ENCODE results near the gene TMEM179.

TMEM179 gene

DNA sequence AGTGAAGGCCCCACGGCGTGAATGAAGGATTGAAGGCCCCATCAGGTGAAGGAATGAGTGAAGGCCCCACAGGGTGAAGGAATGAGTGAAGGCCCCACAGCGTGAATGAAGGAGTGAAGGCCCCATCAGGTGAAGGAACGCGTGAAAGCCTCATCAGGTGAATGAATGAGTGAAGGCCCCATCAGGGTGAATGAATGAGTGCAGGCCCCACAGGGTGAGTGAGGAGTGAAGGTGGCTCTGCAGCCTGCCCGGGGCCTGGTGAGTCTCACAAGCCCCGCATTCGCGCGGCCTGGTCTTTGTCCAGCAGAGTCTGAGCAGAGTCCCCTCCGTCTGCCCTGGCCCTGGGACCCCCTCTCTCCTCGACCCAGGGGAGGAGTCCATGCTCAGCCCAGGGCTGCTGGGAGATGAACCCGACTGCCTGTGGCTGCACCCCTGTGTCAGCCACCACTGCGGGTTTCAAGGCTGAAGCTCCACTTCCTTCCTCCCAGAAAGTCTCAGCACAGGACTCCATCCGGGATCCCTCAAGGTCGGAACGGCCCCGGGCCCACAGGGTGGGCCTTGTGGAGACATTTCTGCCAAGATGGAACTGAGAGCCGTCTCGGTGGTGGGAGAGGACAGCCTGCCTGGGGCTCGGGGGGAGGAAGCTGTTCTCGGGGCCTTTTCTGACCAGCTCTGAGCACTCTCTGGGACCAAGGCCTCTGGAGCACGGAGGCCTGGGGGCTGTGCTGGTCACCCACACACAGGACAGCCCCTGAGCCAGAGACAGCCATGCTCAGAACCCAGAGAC lies 37.4 kb upstream of the TMEM179 start:
- TF ChIP-seq FOXM1 (IDR thresholded peaks at IDR 0.05; ENCODE audit: borderline replicate concordance, low read depth) = no peak
- TF ChIP-seq CEBPB (IDR thresholded peaks at IDR 0.05) = no peak
- no peak for TF ChIP-seq TEAD4 (IDR thresholded peaks at IDR 0.05)
- TF ChIP-seq, protein P1, sequence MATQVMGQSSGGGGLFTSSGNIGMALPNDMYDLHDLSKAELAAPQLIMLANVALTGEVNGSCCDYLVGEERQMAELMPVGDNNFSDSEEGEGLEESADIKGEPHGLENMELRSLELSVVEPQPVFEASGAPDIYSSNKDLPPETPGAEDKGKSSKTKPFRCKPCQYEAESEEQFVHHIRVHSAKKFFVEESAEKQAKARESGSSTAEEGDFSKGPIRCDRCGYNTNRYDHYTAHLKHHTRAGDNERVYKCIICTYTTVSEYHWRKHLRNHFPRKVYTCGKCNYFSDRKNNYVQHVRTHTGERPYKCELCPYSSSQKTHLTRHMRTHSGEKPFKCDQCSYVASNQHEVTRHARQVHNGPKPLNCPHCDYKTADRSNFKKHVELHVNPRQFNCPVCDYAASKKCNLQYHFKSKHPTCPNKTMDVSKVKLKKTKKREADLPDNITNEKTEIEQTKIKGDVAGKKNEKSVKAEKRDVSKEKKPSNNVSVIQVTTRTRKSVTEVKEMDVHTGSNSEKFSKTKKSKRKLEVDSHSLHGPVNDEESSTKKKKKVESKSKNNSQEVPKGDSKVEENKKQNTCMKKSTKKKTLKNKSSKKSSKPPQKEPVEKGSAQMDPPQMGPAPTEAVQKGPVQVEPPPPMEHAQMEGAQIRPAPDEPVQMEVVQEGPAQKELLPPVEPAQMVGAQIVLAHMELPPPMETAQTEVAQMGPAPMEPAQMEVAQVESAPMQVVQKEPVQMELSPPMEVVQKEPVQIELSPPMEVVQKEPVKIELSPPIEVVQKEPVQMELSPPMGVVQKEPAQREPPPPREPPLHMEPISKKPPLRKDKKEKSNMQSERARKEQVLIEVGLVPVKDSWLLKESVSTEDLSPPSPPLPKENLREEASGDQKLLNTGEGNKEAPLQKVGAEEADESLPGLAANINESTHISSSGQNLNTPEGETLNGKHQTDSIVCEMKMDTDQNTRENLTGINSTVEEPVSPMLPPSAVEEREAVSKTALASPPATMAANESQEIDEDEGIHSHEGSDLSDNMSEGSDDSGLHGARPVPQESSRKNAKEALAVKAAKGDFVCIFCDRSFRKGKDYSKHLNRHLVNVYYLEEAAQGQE (IDR thresholded peaks at IDR 0.05; ENCODE audit: low read depth) = no peak
- no peak for TF ChIP-seq NFIC (IDR thresholded peaks at IDR 0.05)
- TF ChIP-seq ZBTB7A (IDR thresholded peaks at IDR 0.05; ENCODE audit: low read depth) = no peak
- TF ChIP-seq CREB1 (IDR thresholded peaks at IDR 0.05; ENCODE audit: low read depth) = no peak
- TF ChIP-seq YY1 (IDR thresholded peaks at IDR 0.05; ENCODE audit: low read depth) = no peak
- no peak for TF ChIP-seq EGR1 (IDR thresholded peaks at IDR 0.05)
- no peak for TF ChIP-seq TAF1 (IDR thresholded peaks at IDR 0.05; ENCODE audit: low read depth)
- no peak for TF ChIP-seq EP300 (IDR thresholded peaks at IDR 0.05; ENCODE audit: borderline replicate concordance)

DNA sequence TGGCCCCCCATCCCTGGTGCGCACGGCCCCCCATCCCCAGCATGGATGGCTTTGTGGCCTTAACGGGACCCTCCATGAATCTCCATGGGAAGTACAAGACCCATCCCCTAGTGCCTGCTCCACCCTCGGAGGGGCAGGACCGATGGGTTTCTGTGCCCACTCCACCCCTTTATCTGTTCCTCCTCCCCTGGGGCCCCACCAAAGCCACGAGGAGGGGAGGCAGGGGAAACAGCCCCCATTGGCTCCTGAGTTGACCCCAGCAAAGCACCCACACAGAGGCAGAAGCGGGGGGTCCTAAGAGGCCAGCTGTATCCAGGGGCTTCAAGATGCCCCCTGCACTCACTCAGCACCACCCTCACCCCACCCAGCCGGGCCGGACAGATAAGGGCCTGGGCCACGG lies 36.1 kb upstream of the TMEM179 start:
- no peak for TF ChIP-seq RAD21 (IDR thresholded peaks at IDR 0.05; ENCODE audit: low read depth)
- no peak for TF ChIP-seq NFIC (IDR thresholded peaks at IDR 0.05)
- TF ChIP-seq, protein P2, sequence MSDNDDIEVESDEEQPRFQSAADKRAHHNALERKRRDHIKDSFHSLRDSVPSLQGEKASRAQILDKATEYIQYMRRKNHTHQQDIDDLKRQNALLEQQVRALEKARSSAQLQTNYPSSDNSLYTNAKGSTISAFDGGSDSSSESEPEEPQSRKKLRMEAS (IDR thresholded peaks at IDR 0.05) = no peak
- TF ChIP-seq CREB1 (IDR thresholded peaks at IDR 0.05; ENCODE audit: low read depth) = no peak
- TF ChIP-seq, protein P3, sequence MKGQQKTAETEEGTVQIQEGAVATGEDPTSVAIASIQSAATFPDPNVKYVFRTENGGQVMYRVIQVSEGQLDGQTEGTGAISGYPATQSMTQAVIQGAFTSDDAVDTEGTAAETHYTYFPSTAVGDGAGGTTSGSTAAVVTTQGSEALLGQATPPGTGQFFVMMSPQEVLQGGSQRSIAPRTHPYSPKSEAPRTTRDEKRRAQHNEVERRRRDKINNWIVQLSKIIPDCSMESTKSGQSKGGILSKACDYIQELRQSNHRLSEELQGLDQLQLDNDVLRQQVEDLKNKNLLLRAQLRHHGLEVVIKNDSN (IDR thresholded peaks at IDR 0.05) = no peak
- no peak for TF ChIP-seq CEBPB (IDR thresholded peaks at IDR 0.05)
- no peak for TF ChIP-seq TCF12 (IDR thresholded peaks at IDR 0.05; ENCODE audit: low read depth)
- no peak for TF ChIP-seq EGR1 (IDR thresholded peaks at IDR 0.05)
- TF ChIP-seq EP300 (IDR thresholded peaks at IDR 0.05; ENCODE audit: borderline replicate concordance) = no peak
- no peak for TF ChIP-seq TAF1 (IDR thresholded peaks at IDR 0.05; ENCODE audit: low read depth)

DNA sequence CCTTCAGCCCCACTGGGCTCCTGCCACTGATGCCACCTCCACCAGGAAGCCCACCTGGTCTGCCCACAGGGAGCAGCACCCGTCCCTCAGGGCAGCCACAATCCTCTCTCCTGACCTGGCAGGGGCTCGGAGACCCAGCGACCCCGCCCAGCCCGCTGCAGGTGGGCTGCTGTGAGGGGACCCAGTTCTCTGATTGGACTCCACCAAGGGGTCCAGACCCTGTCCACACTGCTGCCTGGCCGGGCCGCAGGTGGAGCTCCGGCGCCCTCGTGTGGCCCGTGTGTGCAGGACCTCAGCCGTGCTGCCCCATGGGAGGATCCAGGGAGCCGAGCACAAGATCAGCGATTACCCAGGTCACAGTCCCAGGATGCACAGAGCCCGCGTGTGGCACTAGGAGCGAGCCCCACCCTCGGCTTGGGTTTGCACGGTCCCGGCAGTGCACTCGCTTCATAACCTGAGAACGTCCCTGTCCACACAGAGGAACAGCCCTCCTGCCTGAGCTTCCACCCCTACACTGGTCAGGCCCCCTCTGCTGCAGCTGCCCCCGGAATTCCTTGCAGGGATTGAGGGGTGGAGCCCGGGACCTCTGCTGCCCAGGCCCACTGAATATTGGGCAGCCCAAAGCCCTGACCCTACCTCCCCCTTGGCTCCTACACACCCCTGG lies 35.4 kb upstream of the TMEM179 start:
- TF ChIP-seq, protein P2 (IDR thresholded peaks at IDR 0.05) = no peak
- TF ChIP-seq RAD21 (IDR thresholded peaks at IDR 0.05; ENCODE audit: low read depth) = peak; percentile 97

DNA sequence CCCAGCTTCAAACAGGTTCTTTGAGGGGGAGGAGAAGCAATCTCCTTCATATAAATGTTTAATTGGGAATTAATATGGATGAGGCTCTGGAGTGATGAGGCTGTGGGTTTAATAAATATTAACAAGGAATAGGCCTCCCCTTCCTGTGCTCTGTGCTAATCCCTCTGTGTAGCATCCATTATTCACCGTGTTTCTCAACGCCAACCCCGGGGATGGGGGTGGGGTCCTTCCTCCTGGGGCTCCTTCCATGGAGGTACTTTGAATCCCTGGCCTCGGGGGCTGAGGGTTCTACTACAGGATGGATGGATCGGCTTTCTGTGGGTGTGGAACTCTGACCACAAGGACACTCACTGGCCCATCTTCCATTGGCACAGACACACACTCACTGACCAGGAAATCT lies 34.9 kb upstream of the TMEM179 start:
- TF ChIP-seq TAF1 (IDR thresholded peaks at IDR 0.05; ENCODE audit: low read depth) (no peak), TEAD4 (IDR thresholded peaks at IDR 0.05) (no peak), YY1 (IDR thresholded peaks at IDR 0.05; ENCODE audit: low read depth) (no peak), NFIC (IDR thresholded peaks at IDR 0.05) (no peak), CREB1 (IDR thresholded peaks at IDR 0.05; ENCODE audit: low read depth) (no peak), RAD21 (IDR thresholded peaks at IDR 0.05; ENCODE audit: low read depth) (no peak), ZBTB7A (IDR thresholded peaks at IDR 0.05; ENCODE audit: low read depth) (no peak), EGR1 (IDR thresholded peaks at IDR 0.05) (no peak), CEBPB (IDR thresholded peaks at IDR 0.05) (no peak), EP300 (IDR thresholded peaks at IDR 0.05; ENCODE audit: borderline replicate concordance) (no peak), TCF12 (IDR thresholded peaks at IDR 0.05; ENCODE audit: low read depth) (no peak)
- TF ChIP-seq, protein P3 (IDR thresholded peaks at IDR 0.05) = no peak
- TF ChIP-seq, protein P1 (IDR thresholded peaks at IDR 0.05; ENCODE audit: low read depth) = no peak

DNA sequence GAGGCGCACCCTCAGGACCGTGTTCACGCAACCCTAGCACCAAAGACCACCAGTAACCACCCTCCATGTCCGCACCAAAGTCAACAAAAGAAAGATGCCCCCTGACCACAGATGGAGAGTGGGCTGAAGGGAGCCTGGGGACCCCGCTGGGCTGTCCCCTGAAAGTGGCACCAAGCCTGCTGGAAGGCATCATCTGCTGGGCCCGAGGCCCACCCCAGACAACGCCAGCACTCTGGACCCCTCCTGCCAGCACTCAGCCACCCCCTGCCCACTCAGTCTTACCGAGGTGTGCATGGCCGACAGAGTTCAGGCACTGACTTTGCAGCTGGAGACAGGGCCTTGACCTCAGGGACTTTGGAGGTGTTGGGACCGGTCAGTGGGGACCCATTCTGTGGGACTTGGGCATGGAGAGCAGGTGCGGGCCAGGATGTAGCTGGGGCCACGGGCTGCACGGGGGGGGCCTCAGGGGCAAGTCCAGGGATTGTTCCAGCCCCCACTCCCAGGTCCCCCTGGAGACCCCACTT lies 34.4 kb upstream of the TMEM179 start:
- TF ChIP-seq NFIC (IDR thresholded peaks at IDR 0.05) (no peak), EP300 (IDR thresholded peaks at IDR 0.05; ENCODE audit: borderline replicate concordance) (no peak), TEAD4 (IDR thresholded peaks at IDR 0.05) (no peak), FOXM1 (IDR thresholded peaks at IDR 0.05; ENCODE audit: borderline replicate concordance, low read depth) (no peak), YY1 (IDR thresholded peaks at IDR 0.05; ENCODE audit: low read depth) (no peak), EGR1 (IDR thresholded peaks at IDR 0.05) (no peak), TAF1 (IDR thresholded peaks at IDR 0.05; ENCODE audit: low read depth) (no peak), CEBPB (IDR thresholded peaks at IDR 0.05) (no peak), RAD21 (IDR thresholded peaks at IDR 0.05; ENCODE audit: low read depth) (no peak), CREB1 (IDR thresholded peaks at IDR 0.05; ENCODE audit: low read depth) (no peak), ZBTB7A (IDR thresholded peaks at IDR 0.05; ENCODE audit: low read depth) (no peak), TCF12 (IDR thresholded peaks at IDR 0.05; ENCODE audit: low read depth) (no peak)
- TF ChIP-seq, protein P3 (IDR thresholded peaks at IDR 0.05) = no peak
- TF ChIP-seq, protein P1 (IDR thresholded peaks at IDR 0.05; ENCODE audit: low read depth) = no peak
- TF ChIP-seq, protein P2 (IDR thresholded peaks at IDR 0.05) = no peak
